Transverse colon (tissue), 4 donors: ENCODE results near the gene ADGRG3. TPM values are rescaled to one million over a fixed set of nuclear protein-coding genes. Genes with fewer than 3 reads are reported as not detected.

Experiments
- DNase-seq: peaks from one replicate; pipeline ENCODE4 v3.0.0-alpha.2; 2019
- H3K27ac ChIP-seq, 4 donors: fragments of 200-600 bp; sonication (generic); 2 replicates each; pipeline ENCODE4 v1.5.1; 2016 to 2018; ENCODE audit warnings: inconsistent platforms in 4 of 4
- H3K27me3 ChIP-seq: fragments of 200-600 bp; sonication (generic); 2 replicates; pipeline ENCODE4 v1.5.1; 2017; ENCODE audit warnings: inconsistent platforms
- H3K36me3 ChIP-seq, 4 donors: fragments of 200-600 bp; sonication (generic); 2 replicates each; pipeline ENCODE4 v1.5.1; 2017 to 2019; ENCODE audit warnings: inconsistent platforms in 4 of 4
- H3K4me1 ChIP-seq, 4 donors: fragments of 200-600 bp; sonication (generic); 2 replicates each; pipeline ENCODE4 v1.5.1; 2017 to 2020; ENCODE audit warnings: inconsistent platforms in 4 of 4
- H3K4me3 ChIP-seq, 4 donors: fragments of 200-600 bp; sonication (generic); 1 replicate in 1 of 4; 2 replicates in 3 of 4; pipeline versions ENCODE4 v1.5.1 to v1.6.1; 2017 to 2019; ENCODE audit warnings: inconsistent platforms in 4 of 4
- H3K9me3 ChIP-seq, 2 donors: fragments of 200-600 bp; sonication (generic); 2 replicates each; pipeline ENCODE4 v1.5.1; 2017 to 2019; ENCODE audit warnings: inconsistent platforms in 2 of 2
- EP300 ChIP-seq: sonication (generic); formaldehyde crosslinking; IDR thresholded peaks from one replicate; pipeline ENCODE4 v1.6.1; 2017; ENCODE audit warnings: antibody characterized with exemption, low read depth
- POLR2A ChIP-seq: fragments of 450-650 bp; IDR thresholded peaks from one replicate; pipeline ENCODE4 v1.6.1; 2016; ENCODE audit warnings: antibody characterized with exemption, mild to moderate bottlenecking, moderate library complexity
- POLR2AphosphoS5 ChIP-seq, 3 donors: sonication (generic); formaldehyde crosslinking; IDR thresholded peaks; one replicate each; pipeline ENCODE4 v1.6.1; 2016; ENCODE audit warnings: antibody characterized with exemption in 3 of 3
- WGBS, 2 donors: methylation state at CpG; one replicate each; pipeline ENCODE4 v1.1.5; 2018; ENCODE audit warnings: low coverage in 1 of 2; 5-methylcytosine and 5-hydroxymethylcytosine counted together
- in situ Hi-C, 4 donors: fragments of 200-750 bp; cut with MboI; loops; one replicate each; pipeline versions ENCODE4 v1.15.0 to v1.15.1; 2017; ENCODE audit warnings: low sequenced_read_pairs in 3 of 4, low pct_ligation_motif_present in 1 of 4, low pct_unique_long_range_greater_than_20kb in 1 of 4
- intact Hi-C: fragments of 100-400 bp; cut with DNase I; formaldehyde crosslinking; loops from one replicate; pipeline ENCODE4 v1.15.1; 2023; ENCODE audit warnings: low total_unique reads
- total RNA-seq, 4 donors: library from RNA; depleted of rRNA; stranded (reverse); fragments of >200 nt; gene quantifications; one replicate each; pipeline ENCODE4 v1.1.0, GENCODE V29; 2016
- TF ChIP-seq, protein P1 (sequence below), 5 experiments: fragments of 200-600 bp in 3 of 5; fragments of 450-650 bp in 2 of 5; sonication (generic) in 3 of 5; IDR thresholded peaks; 1 replicate in 2 of 5; 2 replicates in 3 of 5; pipeline ENCODE4 v1.5.1; 2016 to 2017; ENCODE audit warnings: antibody characterized with exemption in 5 of 5, inconsistent platforms in 3 of 5, mild to moderate bottlenecking in 2 of 5, moderate library complexity in 1 of 5

The ADGRG3 gene
- total RNA-seq, 4 donors from 2014 or later: 1.5 to 2.7 (median 2.2) TPM; not detected in 1

DNA sequence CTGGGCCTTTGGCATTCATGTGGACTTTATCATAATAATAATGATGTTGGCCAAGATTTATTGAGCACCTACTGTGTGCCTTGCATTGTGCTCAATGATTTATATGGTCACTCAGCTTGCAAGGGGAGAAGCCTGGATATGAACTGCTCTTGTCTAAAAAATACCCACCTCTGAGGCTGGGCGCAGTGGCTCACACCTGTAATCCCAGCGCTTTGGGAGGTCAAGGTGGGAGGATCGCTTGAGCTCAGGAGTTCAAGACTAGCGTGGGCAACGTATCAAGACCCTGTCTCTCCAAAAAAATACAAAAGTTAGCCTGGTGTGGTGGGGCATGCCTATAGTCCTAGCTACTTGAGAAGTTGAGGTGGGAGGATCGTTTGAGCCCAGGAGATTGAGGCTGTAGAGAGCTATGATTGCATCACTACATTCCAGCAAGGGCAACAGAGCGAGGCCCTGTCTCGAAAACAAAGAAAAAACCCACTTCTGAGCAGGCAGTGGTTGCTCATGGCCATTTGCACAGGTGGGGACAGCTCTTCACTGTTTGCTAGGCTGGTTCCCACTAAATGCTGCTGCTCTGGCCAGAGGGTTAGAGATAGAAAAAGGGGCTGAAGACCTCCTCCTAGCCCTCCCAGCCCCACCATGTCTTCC is 43.9 kb upstream of the ADGRG3 start:
- peak overlapping the region in 1 of 4 donors; percentile 88 for H3K27ac ChIP-seq
- H3K4me1 ChIP-seq: peaks cover 0 to 37% (median 29%) of the 10 kb centered on the region in 4 donors
- no peak for TF ChIP-seq POLR2A
- no peak for TF ChIP-seq EP300
- TF ChIP-seq, protein P1, sequence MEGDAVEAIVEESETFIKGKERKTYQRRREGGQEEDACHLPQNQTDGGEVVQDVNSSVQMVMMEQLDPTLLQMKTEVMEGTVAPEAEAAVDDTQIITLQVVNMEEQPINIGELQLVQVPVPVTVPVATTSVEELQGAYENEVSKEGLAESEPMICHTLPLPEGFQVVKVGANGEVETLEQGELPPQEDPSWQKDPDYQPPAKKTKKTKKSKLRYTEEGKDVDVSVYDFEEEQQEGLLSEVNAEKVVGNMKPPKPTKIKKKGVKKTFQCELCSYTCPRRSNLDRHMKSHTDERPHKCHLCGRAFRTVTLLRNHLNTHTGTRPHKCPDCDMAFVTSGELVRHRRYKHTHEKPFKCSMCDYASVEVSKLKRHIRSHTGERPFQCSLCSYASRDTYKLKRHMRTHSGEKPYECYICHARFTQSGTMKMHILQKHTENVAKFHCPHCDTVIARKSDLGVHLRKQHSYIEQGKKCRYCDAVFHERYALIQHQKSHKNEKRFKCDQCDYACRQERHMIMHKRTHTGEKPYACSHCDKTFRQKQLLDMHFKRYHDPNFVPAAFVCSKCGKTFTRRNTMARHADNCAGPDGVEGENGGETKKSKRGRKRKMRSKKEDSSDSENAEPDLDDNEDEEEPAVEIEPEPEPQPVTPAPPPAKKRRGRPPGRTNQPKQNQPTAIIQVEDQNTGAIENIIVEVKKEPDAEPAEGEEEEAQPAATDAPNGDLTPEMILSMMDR (IDR thresholded peaks at IDR 0.05): no peak
- no peak for TF ChIP-seq POLR2AphosphoS5 (IDR thresholded peaks at IDR 0.05)
- DNase-seq: no peak
- no peaks in the 10 kb centered on the region for H3K9me3 ChIP-seq
- peaks cover under 1% of the 10 kb centered on the region for H3K27me3 ChIP-seq
- intact Hi-C loops: no loop called here
- no peaks in the 10 kb centered on the region for H3K36me3 ChIP-seq
- 78 to 79% methylated on average over 4 to 8 of the region's 8 CpGs for WGBS, 2 donors
- H3K4me3 ChIP-seq: no peak overlapping the region
- in situ Hi-C loops: no loop called here

DNA sequence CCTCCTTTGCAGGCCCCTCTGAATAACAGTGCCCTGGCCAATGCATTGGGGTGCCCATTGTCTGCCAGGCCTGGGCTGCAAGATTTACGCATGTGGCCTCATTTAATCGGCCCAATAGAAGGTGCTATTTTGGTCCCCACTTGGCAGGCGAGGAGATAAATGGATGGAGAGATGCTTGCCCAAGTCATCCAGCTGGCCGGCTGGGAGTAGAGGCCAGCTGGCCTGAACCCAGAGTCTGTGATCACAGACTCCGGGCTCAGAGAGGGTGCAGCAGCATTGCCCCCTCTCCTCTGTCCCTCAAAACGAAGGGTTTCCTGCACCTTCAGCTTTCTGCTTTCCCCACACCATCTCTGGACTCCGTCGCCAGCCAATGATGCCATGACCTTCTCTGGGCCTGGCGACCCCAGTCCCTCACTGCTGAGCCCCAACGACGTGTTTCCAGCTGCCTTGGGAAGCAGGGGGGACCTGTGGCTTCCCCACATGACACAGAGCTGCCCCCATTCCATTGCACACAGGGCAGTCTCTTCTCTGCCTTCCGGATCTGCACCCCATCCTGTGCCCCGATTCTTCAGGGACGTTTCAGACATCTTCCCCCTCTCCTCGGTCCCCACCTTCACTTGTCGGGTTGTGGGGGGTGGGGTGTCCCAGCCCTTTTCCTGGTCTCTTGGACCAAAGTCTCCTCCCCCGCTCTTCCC is 43.2 kb upstream of the ADGRG3 start:
- Histone ChIP-seq H3K4me1 (peaks cover 0 to 34% (median 27%) of the 10 kb centered on the region in 4 donors), H3K27ac (no peak overlapping the region), H3K27me3 (peaks cover 8% of the 10 kb centered on the region), H3K4me3 (no peak overlapping the region), H3K36me3 (no peaks in the 10 kb centered on the region), H3K9me3 (no peaks in the 10 kb centered on the region)
- in situ Hi-C loops: no loop called here
- intact Hi-C loops: no loop called here
- no peak for DNase-seq
- TF ChIP-seq EP300: no peak
- TF ChIP-seq POLR2A: no peak
- TF ChIP-seq, protein P1 (IDR thresholded peaks at IDR 0.05): no peak
- no peak for TF ChIP-seq POLR2AphosphoS5 (IDR thresholded peaks at IDR 0.05)
- WGBS, 2 donors: 57 to 71% methylated on average over 11 to 17 of the region's 17 CpGs

DNA sequence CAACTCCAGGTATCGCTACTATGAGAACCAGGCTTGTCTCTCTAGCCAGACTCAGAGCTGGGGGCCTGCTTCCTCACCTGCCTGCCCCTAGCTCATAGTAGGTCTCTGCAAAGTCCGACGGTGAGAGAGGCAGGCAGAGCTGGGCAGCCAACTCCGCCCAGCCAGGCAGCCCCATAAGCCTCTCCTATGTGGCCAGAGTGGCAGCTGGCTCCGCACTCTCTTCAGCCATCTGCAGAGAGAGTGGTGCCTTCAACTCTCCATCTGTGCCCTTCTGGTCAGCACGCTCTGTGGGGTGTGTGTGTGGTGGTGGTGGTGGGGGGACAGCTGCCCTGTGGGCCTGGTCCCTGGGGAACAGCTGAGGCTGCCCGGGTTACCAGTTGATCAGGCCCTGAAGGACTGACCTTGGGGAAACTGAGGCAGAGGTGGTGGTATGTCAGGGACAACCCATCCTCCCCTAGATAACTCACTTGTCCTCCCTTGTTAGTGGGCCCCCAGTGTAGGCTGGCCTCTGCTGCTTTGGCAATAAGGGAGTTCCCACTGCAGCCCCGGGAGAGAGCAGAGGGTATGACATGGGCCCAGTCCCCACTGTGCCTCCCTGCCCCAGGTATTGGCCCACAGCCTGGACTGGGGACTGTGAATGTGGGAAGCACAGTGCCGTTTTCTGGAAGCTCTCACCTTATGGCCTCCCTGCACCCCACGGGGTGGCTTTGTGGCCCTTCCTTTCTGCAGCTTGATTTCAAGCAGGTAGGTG is 41.5 kb upstream of the ADGRG3 start:
- Histone ChIP-seq H3K27ac (no peak overlapping the region), H3K9me3 (no peaks in the 10 kb centered on the region), H3K27me3 (peaks cover 8% of the 10 kb centered on the region), H3K4me3 (no peak overlapping the region), H3K36me3 (no peaks in the 10 kb centered on the region), H3K4me1 (peaks cover 0 to 26% (median 21%) of the 10 kb centered on the region in 4 donors)
- WGBS, 2 donors: 90% methylated on average over 9 of the region's 10 CpGs; no CpG with 5 or more reads in 1 of the 2 donors
- intact Hi-C loops: no loop called here
- DNase-seq: no peak
- in situ Hi-C loops: no loop called here
- no peak for TF ChIP-seq POLR2A
- TF ChIP-seq POLR2AphosphoS5 (IDR thresholded peaks at IDR 0.05): no peak
- no peak for TF ChIP-seq EP300
- TF ChIP-seq, protein P1 (IDR thresholded peaks at IDR 0.05): no peak
